ENCODE results near the gene PKD1.

PKD1 gene

GRCh38 chr16:2176047-2176446 is 40.3 kb upstream of the PKD1 start:
- DNase-seq (ENCODE audit: extremely low spot score): no peak
- TF ChIP-seq CTBP1 (IDR thresholded peaks at IDR 0.05; ENCODE audit: borderline replicate concordance): no peak
- no peak for TF ChIP-seq LEF1 (IDR thresholded peaks at IDR 0.05; ENCODE audit: borderline replicate concordance)
- no peak for TF ChIP-seq PKNOX1 (IDR thresholded peaks at IDR 0.05)
- no peak for TF ChIP-seq FOXK2 (IDR thresholded peaks at IDR 0.05)
- no peak for TF ChIP-seq L3MBTL2 (conservative IDR thresholded peaks at IDR 0.05)
- no peak for TF ChIP-seq ZNF384 (IDR thresholded peaks at IDR 0.05)
- TF ChIP-seq ELF4 (IDR thresholded peaks at IDR 0.05): no peak
- no peak for TF ChIP-seq NFRKB (IDR thresholded peaks at IDR 0.05)
- TF ChIP-seq SP1 (IDR thresholded peaks at IDR 0.05): no peak
- no peak for TF ChIP-seq HDGF (IDR thresholded peaks at IDR 0.05; ENCODE audit: borderline replicate concordance)
- TF ChIP-seq FOXA1 (IDR thresholded peaks at IDR 0.05): no peak
- TF ChIP-seq FOXM1 (IDR thresholded peaks at IDR 0.05; ENCODE audit: borderline replicate concordance): no peak
- ChIA-PET CTCF (no interaction called here), POLR2A (no interaction called here)

GRCh38 chr16:2175454-2175853 is 39.8 kb upstream of the PKD1 start:
- ChIA-PET CTCF (no interaction called here), POLR2A (no interaction called here)
- no peak for TF ChIP-seq LEF1 (IDR thresholded peaks at IDR 0.05; ENCODE audit: borderline replicate concordance)
- no peak for TF ChIP-seq L3MBTL2 (conservative IDR thresholded peaks at IDR 0.05)
- no peak for TF ChIP-seq NFRKB (IDR thresholded peaks at IDR 0.05)
- TF ChIP-seq SUZ12 (IDR thresholded peaks at IDR 0.05): no peak
- TF ChIP-seq TARDBP (IDR thresholded peaks at IDR 0.05): no peak
- no peak for TF ChIP-seq ZNF384 (IDR thresholded peaks at IDR 0.05)
- no peak for TF ChIP-seq PKNOX1 (IDR thresholded peaks at IDR 0.05)
- TF ChIP-seq FOXK2 (IDR thresholded peaks at IDR 0.05): no peak
- TF ChIP-seq CTBP1 (IDR thresholded peaks at IDR 0.05; ENCODE audit: borderline replicate concordance): no peak
- no peak for TF ChIP-seq SP1 (IDR thresholded peaks at IDR 0.05)
- TF ChIP-seq FOXM1 (IDR thresholded peaks at IDR 0.05; ENCODE audit: borderline replicate concordance): no peak
- no peak for TF ChIP-seq BHLHE40 (IDR thresholded peaks at IDR 0.05; ENCODE audit: borderline replicate concordance)
- no peak for TF ChIP-seq HDGF (IDR thresholded peaks at IDR 0.05; ENCODE audit: borderline replicate concordance)
- TF ChIP-seq FOXA1 (IDR thresholded peaks at IDR 0.05): no peak
- no peak for TF ChIP-seq ARNT (IDR thresholded peaks at IDR 0.05)
- TF ChIP-seq ELF4 (IDR thresholded peaks at IDR 0.05): no peak
- DNase-seq (ENCODE audit: extremely low spot score): no peak

- POLR2A ChIA-PET: interaction anchor here (2.8 kb wide), 1 partner anchor 19 kb away, joined by 27 read pairs; the partner anchor contains the start of gene TRAF7
- no peak for TF ChIP-seq L3MBTL2 (conservative IDR thresholded peaks at IDR 0.05)
- no peak for TF ChIP-seq ARNT (IDR thresholded peaks at IDR 0.05)
- TF ChIP-seq CTBP1 (IDR thresholded peaks at IDR 0.05; ENCODE audit: borderline replicate concordance): no peak
- no peak for TF ChIP-seq FOXK2 (IDR thresholded peaks at IDR 0.05)
- no peak for TF ChIP-seq LEF1 (IDR thresholded peaks at IDR 0.05; ENCODE audit: borderline replicate concordance)
- TF ChIP-seq FOXA1 (IDR thresholded peaks at IDR 0.05): no peak
- TF ChIP-seq SP1 (IDR thresholded peaks at IDR 0.05): no peak
- no peak for TF ChIP-seq FOXM1 (IDR thresholded peaks at IDR 0.05; ENCODE audit: borderline replicate concordance)
- no peak for TF ChIP-seq BHLHE40 (IDR thresholded peaks at IDR 0.05; ENCODE audit: borderline replicate concordance)
- TF ChIP-seq HDGF (IDR thresholded peaks at IDR 0.05; ENCODE audit: borderline replicate concordance): no peak
- TF ChIP-seq TARDBP (IDR thresholded peaks at IDR 0.05): no peak
- TF ChIP-seq ELF4 (IDR thresholded peaks at IDR 0.05): no peak
- TF ChIP-seq NFRKB (IDR thresholded peaks at IDR 0.05): no peak
- no peak for TF ChIP-seq ZNF384 (IDR thresholded peaks at IDR 0.05)
- no peak for TF ChIP-seq PKNOX1 (IDR thresholded peaks at IDR 0.05)
- CTCF ChIA-PET: no interaction called here
- DNase-seq (ENCODE audit: extremely low spot score): no peak
These were observed 38.9 kb upstream of the PKD1 start for GRCh38 chr16:2174396-2175131.

GRCh38 chr16:2173916-2174315 is 38.2 kb upstream of the PKD1 start:
- CTCF ChIA-PET: no interaction called here
- no peak for DNase-seq (ENCODE audit: extremely low spot score)
- POLR2A ChIA-PET: interaction anchor here (2.8 kb wide), 1 partner anchor 19 kb away, joined by 27 read pairs; the partner anchor contains the start of gene TRAF7
- TF ChIP-seq FOXK2 (IDR thresholded peaks at IDR 0.05): no peak
- TF ChIP-seq PKNOX1 (IDR thresholded peaks at IDR 0.05): no peak
- no peak for TF ChIP-seq ARNT (IDR thresholded peaks at IDR 0.05)
- no peak for TF ChIP-seq NFRKB (IDR thresholded peaks at IDR 0.05)
- TF ChIP-seq CTBP1 (IDR thresholded peaks at IDR 0.05; ENCODE audit: borderline replicate concordance): no peak
- TF ChIP-seq L3MBTL2 (conservative IDR thresholded peaks at IDR 0.05): no peak
- TF ChIP-seq FOXM1 (IDR thresholded peaks at IDR 0.05; ENCODE audit: borderline replicate concordance): no peak
- TF ChIP-seq HDGF (IDR thresholded peaks at IDR 0.05; ENCODE audit: borderline replicate concordance): no peak
- TF ChIP-seq SUZ12 (IDR thresholded peaks at IDR 0.05): no peak
- TF ChIP-seq FOXA1 (IDR thresholded peaks at IDR 0.05): no peak
- TF ChIP-seq TARDBP (IDR thresholded peaks at IDR 0.05): no peak
- TF ChIP-seq ELF4 (IDR thresholded peaks at IDR 0.05): no peak

- TF ChIP-seq SP1 (IDR thresholded peaks at IDR 0.05): no peak
- no peak for DNase-seq (ENCODE audit: extremely low spot score)
- ChIA-PET POLR2A (interaction anchor here (0.9 to 2.8 kb wide), 2 partner anchors 8 to 18 kb away, joined by 3 to 27 read pairs; partner anchors contain the start of gene TRAF7), CTCF (no interaction called here)
These were observed 37.7 kb upstream of the PKD1 start for GRCh38 chr16:2173366-2173765.
